OCI-LY3 (cell line): Measurements from ENCODE around the gene MPV17L2.

Experiments used
- H2AFZ ChIP-seq: fragments of 200-600, 300-600 bp; shearing (Covaris generic); 2 replicates; pipeline ENCODE4 v1.6.0; 2014; ENCODE audit warnings: antibody characterized with exemption, low read depth, low read length
- H3K27ac ChIP-seq: fragments of 200-600, 300-600 bp; sonication (generic); 2 replicates; pipeline ENCODE4 v1.5.1; 2014; ENCODE audit warnings: mild to moderate bottlenecking, low read length, moderate library complexity, mixed read lengths
- H3K27me3 ChIP-seq: fragments of 200-600, 300-600 bp; sonication (generic); 2 replicates; pipeline ENCODE4 v1.6.1; 2014; ENCODE audit warnings: low read depth, low read length, mixed read lengths
- H3K36me3 ChIP-seq: fragments of 200-600, 300-600 bp; sonication (generic); replicated peaks from 2 replicates; pipeline ENCODE3; 2014; ENCODE audit warnings: low read depth, low read length, mixed read lengths
- H3K4me1 ChIP-seq: fragments of 300-600, 200-600 bp; sonication (generic); 2 replicates; pipeline ENCODE4 v1.6.1; 2014; ENCODE audit warnings: low read length, mixed read lengths
- H3K4me2 ChIP-seq: fragments of 200-600, 300-600 bp; sonication (generic); 2 replicates; pipeline ENCODE4 v1.6.1; 2014; ENCODE audit warnings: low read length, mixed read lengths
- H3K4me3 ChIP-seq: fragments of 300-600, 200-600 bp; sonication (generic); 2 replicates; pipeline ENCODE4 v1.5.1; 2014; ENCODE audit warnings: antibody characterized with exemption, mild to moderate bottlenecking, low read length, moderate library complexity
- H3K79me2 ChIP-seq: fragments of 300-600, 200-600 bp; shearing (Covaris generic); 2 replicates; pipeline ENCODE4 v1.6.1; 2014; ENCODE audit warnings: mild to moderate bottlenecking, low read length, mixed read lengths
- H3K9ac ChIP-seq: fragments of 300-600, 200-600 bp; shearing (Covaris generic); 2 replicates; pipeline ENCODE4 v1.6.0; 2014; ENCODE audit warnings: mild to moderate bottlenecking, low read length, moderate library complexity
- H3K9me3 ChIP-seq: fragments of 200-600, 300-600 bp; shearing (Covaris generic); 2 replicates; pipeline ENCODE4 v1.6.1; 2014; ENCODE audit warnings: low read length, mixed read lengths; ENCODE audit not compliant: insufficient read depth
- H4K20me1 ChIP-seq: fragments of 200-600, 300-600 bp; sonication (generic); 2 replicates; pipeline ENCODE4 v1.6.1; 2016; ENCODE audit warnings: low read length, mixed read lengths; ENCODE audit not compliant: insufficient read depth
- EZH2phosphoT487 ChIP-seq: fragments of 200-600 bp; shearing (Covaris generic); IDR thresholded peaks from 2 replicates; pipeline ENCODE4 v1.6.1; 2018; ENCODE audit warnings: antibody characterized with exemption, mixed run types, low read depth
- TF ChIP-seq, protein P1 (sequence below): fragments of 200-600, 300-600 bp; sonication (generic); IDR thresholded peaks from 2 replicates; pipeline ENCODE4 v1.5.1; 2014; ENCODE audit warnings: antibody characterized with exemption, low read length, low read depth

Gene MPV17L2

DNA sequence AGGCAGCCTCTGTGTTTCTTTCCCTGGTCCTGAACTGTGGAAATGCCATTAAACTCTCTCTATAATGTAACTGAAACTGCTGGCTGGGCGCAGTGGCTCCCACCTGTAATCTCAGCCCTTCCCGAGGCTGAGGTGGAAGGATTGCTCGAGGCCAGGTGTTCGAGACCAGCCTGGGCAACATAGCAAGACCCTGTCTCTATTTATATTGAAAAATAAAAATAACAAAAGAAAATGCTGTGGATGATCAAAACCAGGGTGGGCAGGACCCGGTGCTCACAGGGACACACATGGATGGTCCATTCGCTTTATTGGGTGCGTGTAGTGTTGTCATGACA, 3.5 kb downstream of the MPV17L2 start:
- no peak overlapping the region for H3K27ac ChIP-seq
- peaks cover 3% of the 10 kb centered on the region for H3K36me3 ChIP-seq
- TF ChIP-seq, protein P1, sequence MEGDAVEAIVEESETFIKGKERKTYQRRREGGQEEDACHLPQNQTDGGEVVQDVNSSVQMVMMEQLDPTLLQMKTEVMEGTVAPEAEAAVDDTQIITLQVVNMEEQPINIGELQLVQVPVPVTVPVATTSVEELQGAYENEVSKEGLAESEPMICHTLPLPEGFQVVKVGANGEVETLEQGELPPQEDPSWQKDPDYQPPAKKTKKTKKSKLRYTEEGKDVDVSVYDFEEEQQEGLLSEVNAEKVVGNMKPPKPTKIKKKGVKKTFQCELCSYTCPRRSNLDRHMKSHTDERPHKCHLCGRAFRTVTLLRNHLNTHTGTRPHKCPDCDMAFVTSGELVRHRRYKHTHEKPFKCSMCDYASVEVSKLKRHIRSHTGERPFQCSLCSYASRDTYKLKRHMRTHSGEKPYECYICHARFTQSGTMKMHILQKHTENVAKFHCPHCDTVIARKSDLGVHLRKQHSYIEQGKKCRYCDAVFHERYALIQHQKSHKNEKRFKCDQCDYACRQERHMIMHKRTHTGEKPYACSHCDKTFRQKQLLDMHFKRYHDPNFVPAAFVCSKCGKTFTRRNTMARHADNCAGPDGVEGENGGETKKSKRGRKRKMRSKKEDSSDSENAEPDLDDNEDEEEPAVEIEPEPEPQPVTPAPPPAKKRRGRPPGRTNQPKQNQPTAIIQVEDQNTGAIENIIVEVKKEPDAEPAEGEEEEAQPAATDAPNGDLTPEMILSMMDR = no peak
- TF ChIP-seq EZH2phosphoT487 = no peak
- H2AFZ ChIP-seq = no peak overlapping the region
- H3K4me3 ChIP-seq = no peak overlapping the region
- H4K20me1 ChIP-seq = no peaks in the 10 kb centered on the region; the same call in 1 of the 2 replicates
- H3K4me2 ChIP-seq = no peak overlapping the region
- no peaks in the 10 kb centered on the region for H3K9me3 ChIP-seq
- H3K4me1 ChIP-seq = peaks cover 18% of the 10 kb centered on the region
- no peaks in the 10 kb centered on the region for H3K27me3 ChIP-seq
- no peak overlapping the region for H3K9ac ChIP-seq
- peaks cover 12% of the 10 kb centered on the region for H3K79me2 ChIP-seq

DNA sequence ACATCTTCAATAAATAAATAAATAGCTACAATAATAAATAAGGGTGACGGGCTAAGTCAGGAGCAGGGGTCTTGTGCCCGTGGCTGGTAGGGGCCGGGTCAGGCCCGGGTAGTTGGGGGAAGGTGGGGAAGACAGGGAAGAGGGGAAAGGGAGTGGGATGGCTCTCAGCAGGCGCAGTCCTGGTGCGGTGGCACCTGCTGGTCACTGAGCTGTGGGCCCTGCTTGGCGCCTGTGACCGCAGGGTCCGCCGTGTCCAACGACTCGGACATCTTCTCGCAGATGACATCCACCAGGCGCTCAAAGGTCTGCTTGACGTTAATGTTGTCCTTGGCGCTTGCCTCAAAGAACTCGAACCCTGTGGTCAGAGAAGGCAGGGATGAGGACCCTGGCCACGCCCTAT, 4.3 kb downstream of the MPV17L2 start:
- TF ChIP-seq EZH2phosphoT487 = no peak
- TF ChIP-seq, protein P1 = no peak

DNA sequence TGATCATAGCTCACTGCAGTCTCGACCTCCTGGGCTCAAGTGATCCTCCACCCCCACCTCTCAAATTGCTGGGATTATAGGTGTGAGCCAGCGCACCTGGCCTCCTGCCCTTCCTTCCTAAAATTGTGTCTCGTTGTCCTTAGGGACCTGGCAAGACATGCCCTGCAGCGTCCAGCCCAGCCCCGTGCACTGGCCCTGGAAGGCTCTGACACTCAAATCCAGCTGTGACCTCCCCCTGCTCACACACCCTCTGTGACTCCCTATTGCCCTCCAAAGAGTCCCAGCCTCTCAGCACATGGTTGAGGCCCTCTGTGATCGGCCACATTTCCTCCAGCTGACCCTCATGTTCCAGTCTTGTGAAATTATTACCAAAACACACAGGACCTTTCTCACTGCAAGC, 4.9 kb downstream of the MPV17L2 start:
- H3K4me1 ChIP-seq = peaks cover 13% of the 10 kb centered on the region
- peaks cover 8% of the 10 kb centered on the region for H4K20me1 ChIP-seq
- peaks cover 12% of the 10 kb centered on the region for H3K79me2 ChIP-seq
- H3K9me3 ChIP-seq = no peaks in the 10 kb centered on the region
- no peak for TF ChIP-seq EZH2phosphoT487
- TF ChIP-seq, protein P1 = no peak
- no peak overlapping the region for H3K9ac ChIP-seq
- no peak overlapping the region for H2AFZ ChIP-seq
- H3K27ac ChIP-seq = no peak overlapping the region
- no peak overlapping the region for H3K4me2 ChIP-seq
- H3K4me3 ChIP-seq = no peak overlapping the region
- no peaks in the 10 kb centered on the region for H3K27me3 ChIP-seq
- H3K36me3 ChIP-seq = peaks cover 9% of the 10 kb centered on the region

More for the DNA sequence above, 4.3 kb downstream of the MPV17L2 start:
- Histone ChIP-seq H3K9ac (no peak overlapping the region), H3K4me1 (peaks cover 10% of the 10 kb centered on the region), H3K4me2 (no peak overlapping the region), H3K79me2 (peaks cover 12% of the 10 kb centered on the region), H2AFZ (no peak overlapping the region), H3K27ac (no peak overlapping the region), H3K27me3 (no peaks in the 10 kb centered on the region), H3K36me3 (peaks cover 7% of the 10 kb centered on the region), H3K9me3 (no peaks in the 10 kb centered on the region), H3K4me3 (no peak overlapping the region), H4K20me1 (peaks cover 4% of the 10 kb centered on the region)

DNA sequence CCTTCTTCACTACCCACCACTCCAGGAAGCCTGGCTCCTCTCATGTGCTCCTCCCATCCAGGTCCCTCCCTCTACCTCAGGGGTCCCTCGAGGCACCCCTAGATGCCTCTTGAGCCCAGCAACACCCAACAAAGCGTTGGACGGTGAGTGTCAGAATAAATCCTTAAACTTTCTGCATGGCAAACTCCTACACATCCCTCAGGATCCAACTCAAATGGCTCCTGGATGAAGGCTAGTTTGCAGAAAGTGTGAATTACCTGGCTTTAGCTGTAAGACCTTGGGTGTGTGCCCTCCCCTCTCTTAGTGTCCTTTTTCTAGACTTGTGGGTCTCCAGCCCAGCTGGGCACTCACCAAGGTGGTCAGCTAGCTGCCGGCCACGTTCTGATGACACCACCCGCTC, 5.4 kb downstream of the MPV17L2 start:
- Histone ChIP-seq H3K79me2 (peaks cover 16% of the 10 kb centered on the region), H2AFZ (no peak overlapping the region), H4K20me1 (peaks cover 12% of the 10 kb centered on the region), H3K4me3 (no peak overlapping the region), H3K9me3 (no peaks in the 10 kb centered on the region), H3K27me3 (no peaks in the 10 kb centered on the region), H3K4me1 (peaks cover 17% of the 10 kb centered on the region), H3K36me3 (peaks cover 9% of the 10 kb centered on the region), H3K27ac (no peak overlapping the region), H3K9ac (no peak overlapping the region), H3K4me2 (no peak overlapping the region)
- TF ChIP-seq, protein P1 = no peak
- TF ChIP-seq EZH2phosphoT487 = no peak
